Upper lobe of right lung (tissue), 1 donor: ENCODE measurements around the gene FUCA2. TPM values are rescaled to one million over a fixed set of nuclear protein-coding genes. Genes with fewer than 3 reads are reported as not detected.
"Not testable (repeated sequence)": the region's sequence is repeated elsewhere in the genome, so short reads cannot be mapped to it uniquely, and the experiment has no call there.

Experiments
- ATAC-seq: fragments of 200-7000 bp; cut with Tn5 transposase; one replicate; pipeline ENCODE4 v1.9.1; 2020; ENCODE audit warnings: mild to moderate bottlenecking, moderate library complexity
- DNase-seq: peaks from one replicate; pipeline ENCODE4 v3.0.0-alpha.2; 2020
- H3K27ac ChIP-seq: fragments of 200-600 bp; one replicate; pipeline ENCODE4 v1.8.0; 2022
- H3K27me3 ChIP-seq: fragments of 200-600 bp; one replicate; pipeline ENCODE4 v1.8.0; 2022; ENCODE audit warnings: mild to moderate bottlenecking
- H3K36me3 ChIP-seq: fragments of 200-600 bp; one replicate; pipeline ENCODE4 v1.8.0; 2022
- H3K4me1 ChIP-seq: fragments of 200-600 bp; one replicate; pipeline ENCODE4 v1.8.0; 2022
- H3K4me3 ChIP-seq: fragments of 200-600 bp; one replicate; pipeline ENCODE4 v1.8.0; 2022; ENCODE audit warnings: mild to moderate bottlenecking
- H3K9me3 ChIP-seq: fragments of 200-600 bp; one replicate; pipeline ENCODE4 v1.8.0; 2022
- intact Hi-C: fragments of 100-400 bp; cut with DNase I; formaldehyde crosslinking; loops from one replicate; pipeline ENCODE4 v1.11.0; 2022
- total RNA-seq: library from RNA; stranded (reverse); fragmentation: NEBNext Ultra II Directional; extraction: Animal tissue kit (Norgen Biotek cat#: 25700); gene quantifications from one replicate; pipeline ENCODE4 v1.2.1, GENCODE V29; 2021
- TF ChIP-seq, protein P1 (sequence below): fragments of 200-600 bp; IDR thresholded peaks from one replicate; pipeline ENCODE4 v1.8.0; 2022; ENCODE audit warnings: antibody characterized with exemption
- donor health status: DM: no; HTN: yes; CAD: no; lungs with severe emphysema.

Gene FUCA2
- total RNA-seq, 1 donor from 2014 or later = 50.6 TPM

DNA sequence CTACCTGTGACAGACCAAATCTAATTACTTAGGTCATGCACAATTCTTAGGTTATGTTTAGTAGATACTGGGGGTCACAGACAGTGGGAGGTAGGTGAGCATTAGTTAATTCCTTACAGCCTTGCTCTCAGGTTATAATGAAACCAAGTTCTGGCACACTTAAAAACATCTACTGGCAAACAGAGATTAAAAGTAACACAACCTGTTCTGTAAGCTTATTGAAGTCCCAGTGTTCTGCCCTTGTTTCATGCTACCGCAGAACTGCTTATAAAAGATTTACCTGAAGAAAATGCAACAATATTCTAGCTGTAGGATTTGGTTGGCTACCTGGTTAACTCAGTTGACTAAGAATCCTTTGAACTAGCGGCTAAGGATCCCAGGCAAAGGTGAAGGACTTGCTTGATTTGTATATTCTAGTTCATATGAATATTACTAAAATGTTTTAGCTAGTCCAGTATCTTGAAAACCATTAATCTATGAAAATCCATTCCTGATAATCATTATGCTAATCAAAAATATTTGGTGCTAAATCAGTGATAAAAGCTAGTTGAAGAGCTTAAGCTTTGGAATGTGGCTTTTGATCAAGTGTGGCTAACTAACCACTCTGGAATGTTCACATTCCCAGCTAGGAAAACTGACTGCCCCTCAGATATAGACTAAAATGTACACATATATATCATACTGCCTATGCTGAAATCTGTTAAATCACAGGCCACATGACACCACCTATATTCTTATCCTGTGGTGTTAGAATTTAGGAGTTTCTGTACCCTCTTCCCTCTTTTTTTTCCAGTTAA, 53.8 kb downstream of the FUCA2 start:
- intact Hi-C loops = no loop called here
- no peaks in the 10 kb centered on the region for H3K27me3 ChIP-seq
- no peaks in the 10 kb centered on the region for H3K9me3 ChIP-seq
- ATAC-seq (peak; percentile 73), DNase-seq (no peak)
- TF ChIP-seq, protein P1, sequence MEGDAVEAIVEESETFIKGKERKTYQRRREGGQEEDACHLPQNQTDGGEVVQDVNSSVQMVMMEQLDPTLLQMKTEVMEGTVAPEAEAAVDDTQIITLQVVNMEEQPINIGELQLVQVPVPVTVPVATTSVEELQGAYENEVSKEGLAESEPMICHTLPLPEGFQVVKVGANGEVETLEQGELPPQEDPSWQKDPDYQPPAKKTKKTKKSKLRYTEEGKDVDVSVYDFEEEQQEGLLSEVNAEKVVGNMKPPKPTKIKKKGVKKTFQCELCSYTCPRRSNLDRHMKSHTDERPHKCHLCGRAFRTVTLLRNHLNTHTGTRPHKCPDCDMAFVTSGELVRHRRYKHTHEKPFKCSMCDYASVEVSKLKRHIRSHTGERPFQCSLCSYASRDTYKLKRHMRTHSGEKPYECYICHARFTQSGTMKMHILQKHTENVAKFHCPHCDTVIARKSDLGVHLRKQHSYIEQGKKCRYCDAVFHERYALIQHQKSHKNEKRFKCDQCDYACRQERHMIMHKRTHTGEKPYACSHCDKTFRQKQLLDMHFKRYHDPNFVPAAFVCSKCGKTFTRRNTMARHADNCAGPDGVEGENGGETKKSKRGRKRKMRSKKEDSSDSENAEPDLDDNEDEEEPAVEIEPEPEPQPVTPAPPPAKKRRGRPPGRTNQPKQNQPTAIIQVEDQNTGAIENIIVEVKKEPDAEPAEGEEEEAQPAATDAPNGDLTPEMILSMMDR = no peak
- H3K4me1 ChIP-seq = no peaks in the 10 kb centered on the region
- peaks cover 20% of the 10 kb centered on the region for H3K36me3 ChIP-seq
- H3K27ac ChIP-seq = peak overlapping the region; percentile 6
- no peak overlapping the region for H3K4me3 ChIP-seq

- peak overlapping the region; percentile 63 for H3K4me3 ChIP-seq
These were observed 60.0 kb downstream of the FUCA2 start for GRCh38 chr6:143451531-143451930.

DNA sequence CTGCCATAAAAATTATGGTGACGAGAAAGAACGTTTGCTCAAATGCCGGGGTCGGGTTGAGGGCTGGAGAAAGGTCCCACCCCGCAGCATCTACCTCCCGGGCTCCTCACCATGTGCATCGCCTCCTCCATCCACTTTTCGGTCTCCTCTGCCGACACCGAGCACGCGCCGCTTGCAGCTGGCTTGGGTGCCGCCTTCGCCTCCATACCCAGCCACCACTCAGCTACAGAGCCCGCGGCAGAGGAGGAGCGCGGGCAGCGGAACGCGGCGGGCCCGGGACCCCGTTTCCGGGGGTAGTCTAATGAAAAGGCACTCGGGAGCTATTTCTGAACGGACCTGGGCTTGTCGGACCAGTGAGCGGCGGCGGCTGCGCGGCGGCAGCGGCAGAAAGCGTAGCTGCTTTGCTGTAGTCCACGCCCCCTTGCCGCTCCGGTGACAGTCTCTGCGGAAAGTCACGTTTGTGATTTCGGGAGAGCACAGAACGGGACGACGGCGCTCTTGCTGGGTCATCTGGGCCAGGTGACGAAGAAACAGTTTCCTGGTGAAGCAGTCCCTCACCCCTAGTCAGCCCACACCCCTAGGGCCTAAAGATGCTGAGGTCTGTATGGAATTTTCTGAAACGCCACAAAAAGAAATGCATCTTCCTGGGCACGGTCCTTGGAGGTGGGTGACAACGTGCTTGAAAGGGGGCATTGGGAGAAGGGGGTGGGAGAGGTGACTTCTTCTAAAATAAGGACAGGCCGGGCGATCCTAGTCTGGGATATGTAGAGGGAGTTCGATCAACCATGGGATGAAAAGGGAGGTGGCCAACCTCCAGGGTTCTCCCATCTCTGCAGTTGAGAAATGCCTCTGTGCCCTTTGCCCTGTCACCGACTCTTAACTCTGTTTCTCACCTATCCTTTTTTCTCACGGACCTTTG, 60.8 kb downstream of the FUCA2 start, which contains the start of the genes ADAT2 and PEX3:
ADAT2 (minus strand) TSS at position 243 of the 919 bp plus-strand sequence; CDS start at position 206, 37 bp downstream.
PEX3 (plus strand) TSS at position 353 of the 919 bp plus-strand sequence; CDS start at position 591, 238 bp downstream.
- peaks cover 15% of the 10 kb centered on the region for H3K4me1 ChIP-seq
- H3K27me3 ChIP-seq = no peaks in the 10 kb centered on the region
- H3K4me3 ChIP-seq = peak within 1 kb of the TSS; percentile 63
- TF ChIP-seq, protein P1 = no peak
- H3K27ac ChIP-seq = peak within 1 kb of the TSS; percentile 73
- intact Hi-C loops = no loop called here
- H3K9me3 ChIP-seq = no peaks in the 10 kb centered on the region
- DNase-seq (peak; percentile 97), ATAC-seq (peak; percentile 99)
- peaks cover 5% of the 10 kb centered on the region for H3K36me3 ChIP-seq

More at GRCh38 chr6:143451531-143451930, 60.0 kb downstream of the FUCA2 start:
- H3K27ac ChIP-seq = peak overlapping the region; percentile 56
- no peak for ATAC-seq
- intact Hi-C loops = no loop called here
- DNase-seq = no peak
- H3K4me1 ChIP-seq = peaks cover 15% of the 10 kb centered on the region
- H3K27me3 ChIP-seq = no peaks in the 10 kb centered on the region
- TF ChIP-seq, protein P1 = no peak
- H3K9me3 ChIP-seq = no peaks in the 10 kb centered on the region
- peaks cover 5% of the 10 kb centered on the region for H3K36me3 ChIP-seq

GRCh38 chr6:143449714-143450452, 61.6 kb downstream of the FUCA2 start:
- Histone ChIP-seq H3K36me3 (peaks cover 5% of the 10 kb centered on the region), H3K27ac (peak overlapping the region; percentile 73), H3K4me3 (peak overlapping the region; percentile 63), H3K27me3 (no peaks in the 10 kb centered on the region), H3K4me1 (peaks cover 15% of the 10 kb centered on the region), H3K9me3 (no peaks in the 10 kb centered on the region)
- intact Hi-C loops = no loop called here
- ATAC-seq (no peak), DNase-seq (no peak)
- TF ChIP-seq, protein P1 = no peak

DNA sequence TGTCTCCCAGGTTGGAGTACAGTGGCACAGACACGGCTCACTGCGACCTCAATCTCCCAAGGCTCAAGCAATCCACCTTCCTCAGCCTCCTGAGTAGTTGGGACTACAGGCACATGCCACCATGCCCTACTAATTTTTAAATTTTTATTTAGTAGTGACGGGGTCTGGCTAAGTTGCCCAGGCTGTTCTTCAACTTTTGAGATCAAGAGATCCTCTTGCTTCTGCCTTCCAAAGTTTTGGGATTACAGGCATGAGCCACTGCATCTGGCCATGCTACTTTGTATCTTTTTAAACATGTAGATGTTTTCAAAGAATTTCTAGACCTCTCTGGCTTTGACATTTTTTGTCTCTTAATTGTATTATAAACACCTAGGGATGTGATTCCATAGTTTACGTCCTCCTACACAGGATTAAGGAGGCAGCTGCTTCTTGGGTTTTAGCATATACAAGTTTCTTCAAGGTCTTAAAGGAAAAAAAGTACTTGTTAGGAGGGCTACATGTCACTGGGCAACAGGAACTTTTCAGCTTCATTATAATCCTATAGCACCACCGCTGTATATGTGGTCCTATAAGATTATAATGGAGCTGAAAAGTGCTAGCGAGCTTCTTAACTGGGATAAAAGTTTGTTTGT, 62.3 kb downstream of the FUCA2 start:
- TF ChIP-seq, protein P1 = no peak
- Histone ChIP-seq H3K9me3 (no peaks in the 10 kb centered on the region), H3K4me1 (peaks cover 15% of the 10 kb centered on the region), H3K4me3 (peak overlapping the region; percentile 63), H3K27me3 (no peaks in the 10 kb centered on the region), H3K27ac (no peak overlapping the region), H3K36me3 (peaks cover 5% of the 10 kb centered on the region)
- no peak for DNase-seq
- intact Hi-C loops = no loop called here
- ATAC-seq = no peak

DNA sequence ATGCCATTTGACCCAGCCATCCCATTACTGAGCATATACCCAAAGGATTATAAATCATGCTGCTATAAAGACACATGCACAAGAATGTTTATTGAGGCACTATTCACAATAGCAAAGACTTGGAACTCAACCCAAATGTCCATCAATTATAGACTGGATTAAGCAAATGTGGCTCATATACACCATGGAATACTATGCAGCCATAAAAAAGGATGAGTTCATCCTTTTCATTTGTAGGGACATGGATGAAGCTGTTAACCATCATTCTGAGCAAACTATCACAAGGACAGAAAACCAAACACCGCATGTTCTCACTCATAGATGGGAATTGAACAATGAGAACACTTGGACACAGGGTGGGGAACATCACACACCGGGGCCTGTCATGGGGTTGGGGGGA, 63.7 kb downstream of the FUCA2 start:
- intact Hi-C loops, DNase-seq, H3K9me3 ChIP-seq, H3K4me3 ChIP-seq, H3K27me3 ChIP-seq, ATAC-seq, H3K36me3 ChIP-seq, H3K27ac ChIP-seq: not testable (repeated sequence)
- H3K4me1 ChIP-seq = peaks cover 15% of the 10 kb centered on the region
